Measurements from ENCODE around the gene RPE65.
"Not testable (repeated sequence)": the region's sequence is repeated elsewhere in the genome, so short reads cannot be mapped to it uniquely, and the experiment has no call there.

RPE65 gene

GRCh38 chr1:68449901-68450300 is at the start of gene RPE65:
Gene RPE65, minus strand, starts transcription at chr1:68449954. Its CDS starts 49 bp downstream, at chr1:68449905.
- DNase-seq: no peak

GRCh38 chr1:68497358-68497698 is 47.6 kb upstream of the RPE65 start:
- DNase-seq: no peak

- DNase-seq: peak; percentile 94
These were observed 47.1 kb upstream of the RPE65 start, which contains the start of gene DEPDC1 for GRCh38 chr1:68496680-68497357. Gene DEPDC1, minus strand, starts transcription at chr1:68497082. Its CDS starts 83 bp downstream, at chr1:68496999.

GRCh38 chr1:68495968-68496679 is 46.4 kb upstream of the RPE65 start:
- no peak for DNase-seq

GRCh38 chr1:68495532-68495931 is 45.8 kb upstream of the RPE65 start:
- DNase-seq: no peak

GRCh38 chr1:68493193-68493592 is 43.4 kb upstream of the RPE65 start:
- no peak for DNase-seq

GRCh38 chr1:68492255-68492654 is 42.5 kb upstream of the RPE65 start:
- not testable (repeated sequence) for DNase-seq

GRCh38 chr1:68490046-68490651 is 40.4 kb upstream of the RPE65 start:
- DNase-seq: no peak

GRCh38 chr1:68485431-68486022 is 35.8 kb upstream of the RPE65 start:
- no peak for DNase-seq

GRCh38 chr1:68484618-68485017 is 34.9 kb upstream of the RPE65 start:
- no peak for DNase-seq

GRCh38 chr1:68481041-68481440 is 31.3 kb upstream of the RPE65 start:
- DNase-seq: no peak

- no peak for DNase-seq
These were observed 29.7 kb upstream of the RPE65 start for GRCh38 chr1:68479501-68479900.

- DNase-seq: no peak
These were observed 28.9 kb upstream of the RPE65 start for GRCh38 chr1:68478662-68479061.

GRCh38 chr1:68476626-68477025 is 26.9 kb upstream of the RPE65 start:
- DNase-seq: not testable (repeated sequence)

GRCh38 chr1:68473060-68473459 is 23.3 kb upstream of the RPE65 start:
- no peak for DNase-seq

- no peak for DNase-seq
These were observed 20.7 kb upstream of the RPE65 start for GRCh38 chr1:68470388-68470970.

- no peak for DNase-seq
These were observed 15.1 kb upstream of the RPE65 start for GRCh38 chr1:68464891-68465290.

- DNase-seq: no peak
These were observed 11.2 kb upstream of the RPE65 start for GRCh38 chr1:68460935-68461334.

GRCh38 chr1:68459796-68460195 is 10.0 kb upstream of the RPE65 start:
- no peak for DNase-seq

- DNase-seq: no peak
These were observed 9.3 kb upstream of the RPE65 start for GRCh38 chr1:68459091-68459490.

- DNase-seq: no peak
These were observed 6.4 kb upstream of the RPE65 start for GRCh38 chr1:68456202-68456601.

- no peak for DNase-seq
These were observed 4.8 kb upstream of the RPE65 start for GRCh38 chr1:68454534-68454933.

GRCh38 chr1:68453060-68453670 is 3.4 kb upstream of the RPE65 start:
- DNase-seq: no peak

Data from NCI-H226 (cell line).